Measurements from ENCODE around the gene PCDH9.

The PCDH9 gene

GRCh38 chr13:66410314-66410713 is 819.8 kb downstream of the PCDH9 start:
- DNase-seq (ENCODE audit: low read depth in 3 of 3, low spot score in 1 of 3): no peak

- no peak for DNase-seq (ENCODE audit: low read depth in 3 of 3, low spot score in 1 of 3)
These were observed 820.6 kb downstream of the PCDH9 start for GRCh38 chr13:66409542-66409941.

DNA sequence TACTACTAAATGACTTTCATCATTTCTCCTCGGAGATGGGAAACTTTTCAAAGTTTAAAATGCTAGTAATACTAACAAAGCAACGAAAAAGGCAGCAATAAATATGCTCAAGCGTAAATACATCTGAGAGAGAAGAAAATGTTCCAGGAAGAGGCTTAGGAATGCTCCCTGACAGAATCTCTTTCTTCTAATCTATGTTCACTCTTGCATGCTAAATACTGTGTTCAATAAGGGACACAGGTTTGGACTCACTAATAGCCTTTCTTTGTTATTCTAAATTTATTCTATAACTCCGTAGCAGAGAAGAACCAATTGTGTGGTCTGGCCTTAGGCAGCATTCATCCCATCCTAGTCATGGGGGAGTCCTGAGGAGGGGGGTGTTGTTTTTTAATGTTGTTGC is 823.0 kb downstream of the PCDH9 start:
- DNase-seq (ENCODE audit: low read depth in 3 of 3, low spot score in 1 of 3): no peak

- no peak for DNase-seq (ENCODE audit: low read depth in 3 of 3, low spot score in 1 of 3)
These were observed 824.0 kb downstream of the PCDH9 start for GRCh38 chr13:66405908-66406802.

DNA sequence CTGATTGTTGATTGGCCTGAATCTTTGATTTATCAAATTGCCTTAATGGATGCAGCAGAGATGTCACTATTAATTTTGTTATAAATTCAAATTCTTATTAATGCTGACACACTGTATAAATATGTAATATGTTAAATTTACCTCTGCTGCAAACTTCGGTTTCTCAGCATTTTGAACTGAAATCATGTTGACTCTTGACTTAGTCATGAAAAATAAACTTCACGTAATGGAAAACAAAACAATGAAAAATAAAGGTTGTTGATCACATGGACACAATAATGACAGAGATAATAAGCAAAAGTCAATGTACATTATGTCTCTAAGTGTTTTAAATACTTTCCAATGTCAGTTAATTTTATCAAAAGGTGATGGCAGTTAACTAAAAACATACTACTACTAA is 827.6 kb downstream of the PCDH9 start:
- no peak for DNase-seq (ENCODE audit: low read depth in 3 of 3, low spot score in 1 of 3)

DNA sequence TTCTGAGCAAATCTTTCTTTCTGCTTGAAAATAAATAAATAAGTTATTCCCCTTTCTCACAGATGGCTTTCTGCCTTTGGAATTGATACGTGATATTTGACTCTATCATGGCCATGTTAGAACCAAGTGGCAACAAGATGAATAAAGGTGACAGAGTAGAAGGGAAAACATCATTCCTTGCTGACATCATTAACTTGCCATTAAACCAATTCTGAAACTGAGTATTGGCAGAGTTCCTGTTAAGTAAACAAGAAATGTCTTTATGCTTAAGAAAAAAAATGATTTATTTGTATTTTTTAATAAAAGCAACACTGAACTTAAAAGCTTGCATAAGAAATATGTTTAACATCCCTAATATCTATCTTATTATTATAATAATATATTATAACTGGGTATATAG is 828.1 kb downstream of the PCDH9 start:
- no peak for DNase-seq (ENCODE audit: low read depth in 3 of 3, low spot score in 1 of 3)

DNA sequence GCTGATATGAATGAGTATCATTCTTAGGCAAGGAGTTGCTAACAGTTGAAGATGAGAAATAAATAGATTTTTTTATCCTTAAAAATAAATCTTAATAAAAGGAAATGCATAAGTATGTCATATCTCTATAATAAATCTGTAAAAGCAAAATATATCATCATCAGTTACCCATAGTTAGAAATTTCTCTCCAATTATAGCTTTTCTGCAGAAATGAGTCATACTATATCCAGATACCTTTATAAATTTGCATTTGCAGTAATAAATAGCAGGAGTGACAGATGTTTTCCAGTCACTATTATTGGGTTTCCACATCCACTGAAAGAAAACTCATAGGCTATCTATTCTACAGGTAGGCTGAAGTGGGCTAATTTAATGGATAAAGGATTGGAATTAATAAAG is 829.8 kb downstream of the PCDH9 start:
- no peak for DNase-seq (ENCODE audit: low read depth in 3 of 3, low spot score in 1 of 3)

DNA sequence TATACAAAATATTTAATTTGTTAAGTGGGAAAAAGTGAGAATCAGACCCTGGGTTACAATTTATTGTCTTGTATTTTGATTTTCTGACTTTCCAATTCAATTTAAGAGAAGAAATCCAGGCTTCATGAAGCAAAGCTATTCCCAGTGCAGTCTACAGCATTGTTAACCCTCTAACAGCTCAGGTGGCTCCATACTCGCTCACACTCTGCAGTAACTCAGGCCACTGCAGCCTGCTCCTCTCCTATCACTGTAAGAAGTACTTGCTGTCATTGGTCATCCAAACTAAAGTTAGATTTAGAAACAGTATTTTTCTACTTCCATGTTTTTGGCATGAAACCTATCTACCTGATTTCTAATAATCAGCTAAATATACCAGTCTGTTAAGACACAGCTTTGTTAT is 830.3 kb downstream of the PCDH9 start:
- DNase-seq (ENCODE audit: low read depth in 3 of 3, low spot score in 1 of 3): no peak

- DNase-seq (ENCODE audit: low read depth in 3 of 3, low spot score in 1 of 3): no peak
These were observed 833.0 kb downstream of the PCDH9 start for GRCh38 chr13:66397133-66397532.

DNA sequence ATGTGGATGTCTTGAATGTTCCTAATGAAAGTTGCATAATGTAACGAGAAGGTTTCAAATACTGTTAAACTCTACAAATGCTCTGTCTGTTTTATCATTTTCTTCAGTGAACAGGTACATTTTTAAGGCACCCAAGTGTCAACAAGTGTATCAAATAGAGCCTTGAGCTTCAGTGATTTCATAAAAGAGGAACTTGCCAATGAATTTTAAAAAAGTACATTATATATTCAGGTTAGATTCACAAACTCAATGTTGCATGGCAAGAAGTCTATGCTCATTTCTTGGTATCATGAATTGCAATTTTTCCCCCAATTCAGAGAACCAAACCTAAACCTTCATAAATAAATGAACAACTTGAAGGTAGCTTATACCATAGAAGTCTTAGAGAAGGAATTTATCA is 838.8 kb downstream of the PCDH9 start:
- no peak for DNase-seq (ENCODE audit: low read depth in 3 of 3, low spot score in 1 of 3)

DNA sequence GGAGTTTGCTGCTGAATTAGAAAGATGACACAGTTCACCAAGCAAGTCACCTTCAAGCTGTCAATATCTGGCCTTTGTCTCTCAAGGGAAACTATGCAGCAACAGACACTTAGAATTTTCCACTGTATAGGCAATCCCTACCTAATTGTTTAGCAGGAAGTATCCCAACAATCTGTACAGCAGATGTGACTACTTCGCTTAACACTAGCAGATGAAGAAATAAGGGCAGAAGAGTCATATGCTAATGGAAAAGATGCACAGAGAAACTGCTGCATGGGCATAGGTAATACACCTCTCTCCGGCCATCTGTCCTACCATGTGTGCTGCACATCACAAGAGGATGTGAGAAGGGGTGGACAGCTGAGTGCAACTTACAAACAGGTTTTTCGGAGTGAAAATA is 851.2 kb downstream of the PCDH9 start:
- no peak for DNase-seq (ENCODE audit: low read depth in 3 of 3, low spot score in 1 of 3)

GRCh38 chr13:66377569-66377968 is 852.6 kb downstream of the PCDH9 start:
- DNase-seq (ENCODE audit: low read depth in 3 of 3, low spot score in 1 of 3): no peak

DNA sequence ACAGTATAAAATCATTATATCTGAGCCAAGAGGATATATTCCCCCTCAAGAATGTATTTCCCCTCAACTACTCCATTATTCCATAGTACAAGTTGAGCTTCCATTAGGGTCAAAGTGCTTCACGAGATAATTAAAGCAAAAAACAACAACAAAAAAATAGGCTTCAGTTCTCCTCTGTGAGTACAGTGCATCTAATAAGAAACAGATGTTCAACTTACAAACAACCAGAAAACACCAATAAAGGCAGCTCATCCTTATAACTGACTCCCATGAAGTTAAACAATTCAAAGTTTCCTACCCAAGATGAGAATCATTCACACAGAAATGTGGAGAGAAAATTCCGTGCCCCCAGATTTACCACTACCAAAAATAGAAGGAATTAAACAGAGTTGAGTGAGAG is 854.4 kb downstream of the PCDH9 start:
- no peak for DNase-seq (ENCODE audit: low read depth in 3 of 3, low spot score in 1 of 3)

DNA sequence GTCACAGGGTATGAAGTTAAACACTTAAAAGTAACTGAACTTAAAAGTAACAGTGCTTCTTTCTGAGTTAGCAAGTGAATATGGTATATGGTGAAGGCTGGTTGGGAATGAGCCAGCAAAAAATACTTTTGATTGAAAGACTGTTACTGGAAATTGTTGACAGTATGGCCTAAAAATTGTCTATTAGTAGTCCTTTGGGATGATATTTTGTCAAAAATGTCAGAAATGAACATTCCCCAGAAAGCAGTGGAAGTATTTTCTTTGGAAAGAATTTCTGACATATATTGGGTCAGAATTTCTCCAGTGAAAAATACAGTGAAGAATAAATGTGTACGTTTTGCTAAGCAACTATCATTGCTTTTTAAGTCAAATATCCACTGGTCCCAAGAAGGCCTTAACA is 860.5 kb downstream of the PCDH9 start:
- DNase-seq (ENCODE audit: low read depth in 3 of 3, low spot score in 1 of 3): no peak

DNA sequence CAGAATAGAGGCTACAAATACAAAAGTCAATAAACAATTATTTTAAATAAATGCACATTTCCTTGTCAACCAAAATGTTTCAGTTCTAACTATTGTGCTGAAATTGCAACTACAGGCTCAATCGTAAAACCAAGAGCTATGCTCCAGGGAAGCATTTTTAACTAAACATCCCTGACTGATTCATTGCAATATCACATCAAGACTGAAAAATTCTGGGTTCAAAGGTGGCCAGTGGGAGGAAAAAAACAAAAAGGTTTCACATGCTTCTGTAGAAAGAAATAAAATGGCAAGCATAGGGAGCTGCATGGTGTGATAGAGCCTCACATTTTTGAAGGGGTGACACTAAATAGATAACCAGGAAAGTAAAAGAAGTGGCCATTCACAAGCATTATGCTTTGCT is 862.8 kb downstream of the PCDH9 start:
- no peak for DNase-seq (ENCODE audit: low read depth in 3 of 3, low spot score in 1 of 3)

- no peak for DNase-seq (ENCODE audit: low read depth in 3 of 3, low spot score in 1 of 3)
These were observed 865.0 kb downstream of the PCDH9 start for GRCh38 chr13:66365101-66365500.

DNA sequence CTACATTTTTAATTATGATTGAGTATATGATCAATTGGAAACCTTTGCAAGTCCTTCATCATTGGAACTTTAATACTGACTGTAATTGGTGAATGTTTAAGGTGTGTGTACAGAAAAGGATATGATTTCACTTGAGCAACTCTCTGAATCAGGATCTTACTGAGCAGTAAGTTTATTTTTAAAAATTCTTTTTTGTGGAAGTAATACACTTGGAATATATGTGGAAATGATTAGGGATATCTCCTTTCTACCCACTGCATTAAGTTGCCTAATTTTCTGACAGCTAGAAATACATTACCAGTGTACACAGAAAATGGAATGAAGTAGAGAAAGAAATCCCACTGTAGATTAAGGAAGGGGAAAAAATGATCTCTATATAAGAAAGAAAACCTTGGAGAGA is 865.8 kb downstream of the PCDH9 start:
- no peak for DNase-seq (ENCODE audit: low read depth in 3 of 3, low spot score in 1 of 3)

GRCh38 chr13:66362485-66362884 is 867.7 kb downstream of the PCDH9 start:
- DNase-seq (ENCODE audit: low read depth in 3 of 3, low spot score in 1 of 3): no peak

- no peak for DNase-seq (ENCODE audit: low read depth in 3 of 3, low spot score in 1 of 3)
These were observed 870.1 kb downstream of the PCDH9 start for GRCh38 chr13:66359910-66360552.

DNA sequence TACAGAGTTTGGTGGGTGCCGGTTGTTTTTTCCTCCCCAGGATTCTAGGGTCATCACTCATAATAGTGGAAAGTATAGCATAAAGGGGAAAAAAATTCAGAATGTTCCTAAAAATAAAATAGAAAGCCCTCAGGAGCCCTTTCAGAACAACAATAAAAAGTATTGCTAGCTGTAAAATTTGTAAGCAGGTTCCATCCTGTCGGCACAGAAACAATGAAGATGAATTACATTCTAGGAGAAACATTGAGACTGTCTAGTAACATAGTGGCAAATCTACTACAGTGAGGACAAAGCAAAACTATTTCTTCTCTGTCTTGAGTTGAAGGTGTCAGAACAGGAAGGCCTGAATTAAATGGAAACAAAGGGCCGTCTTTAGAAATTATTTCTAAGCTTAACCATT is 870.7 kb downstream of the PCDH9 start:
- no peak for DNase-seq (ENCODE audit: low read depth in 3 of 3, low spot score in 1 of 3)

DNA sequence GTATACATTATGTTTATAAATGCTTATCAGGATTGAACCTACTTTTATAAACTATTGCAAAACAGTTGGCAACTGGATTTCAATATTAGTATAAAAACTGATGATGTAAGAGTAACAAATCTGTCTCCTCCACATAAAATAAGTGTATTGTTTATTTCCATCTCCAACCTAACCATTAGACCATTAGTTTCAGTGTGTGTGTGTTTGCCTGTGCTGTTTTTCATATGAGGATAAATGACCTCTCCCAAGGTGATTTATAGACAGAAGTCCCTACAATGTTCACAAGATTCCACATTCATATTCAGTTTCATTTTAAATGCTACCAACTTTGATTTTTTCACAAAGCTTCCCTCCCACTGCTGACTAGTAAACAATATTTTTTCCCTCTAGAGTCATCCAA is 871.6 kb downstream of the PCDH9 start:
- no peak for DNase-seq (ENCODE audit: low read depth in 3 of 3, low spot score in 1 of 3)

DNA sequence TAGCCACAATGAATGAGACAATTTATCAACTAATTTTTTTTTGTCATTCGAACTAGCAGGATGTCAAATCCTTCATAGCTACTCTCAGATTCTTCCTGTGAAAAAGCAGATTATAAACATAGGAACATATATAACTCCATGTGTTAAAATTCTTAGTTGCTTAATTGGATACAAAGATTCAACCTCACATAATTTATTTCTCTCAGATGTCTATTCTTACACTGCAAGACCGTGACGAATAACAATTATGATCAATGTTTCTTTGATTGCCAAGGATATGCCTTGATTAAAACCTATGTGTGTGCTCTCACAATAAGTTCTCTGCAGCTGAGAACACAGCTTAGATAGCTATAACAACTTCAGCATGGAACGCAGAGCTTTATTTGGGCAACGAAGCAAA is 872.7 kb downstream of the PCDH9 start:
- no peak for DNase-seq (ENCODE audit: low read depth in 3 of 3, low spot score in 1 of 3)

Data from stimulated activated CD4-positive, alpha-beta T cell treated with anti-CD3 and anti-CD28 coated beads, TNF-alpha, amount 100 ng/mL, for 1 hour (primary cell).